K562 (cell line): ENCODE results near the gene RRP9.

Experiments
- CTCF ChIP-seq, 3 experiments: IDR thresholded peaks in 2 of 3; conservative IDR thresholded peaks in 1 of 3; 2 replicates each; pipeline ENCODE4 v1.5.1; 2011 to 2012; ENCODE audit warnings: low read length in 3 of 3, mild to moderate bottlenecking in 3 of 3, control low read depth in 2 of 3, improper control_type of control experiment in 1 of 3, inconsistent platforms in 1 of 3, low read depth in 1 of 3, mixed read lengths in 1 of 3, moderate library complexity in 1 of 3; ENCODE audit not compliant: insufficient read depth in 2 of 3
- EP400 ChIP-seq: fragments of 450-650 bp; IDR thresholded peaks from 2 replicates; pipeline ENCODE4 v1.6.1; 2017; ENCODE audit warnings: antibody characterized with exemption, mild to moderate bottlenecking, moderate library complexity
- KLF1 ChIP-seq: fragments of 450-650 bp; IDR thresholded peaks from 2 replicates; pipeline ENCODE4 v1.6.1; 2016; ENCODE audit warnings: missing genetic modification characterization, missing compliant biosample characterization
- KLF10 ChIP-seq: fragments of 250-450 bp; sonication (Bioruptor Pico); IDR thresholded peaks from 2 replicates; pipeline ENCODE4 v1.6.1; 2021; ENCODE audit warnings: matching md5 sums
- LEF1 ChIP-seq: fragments of 450-650 bp; IDR thresholded peaks from 2 replicates; pipeline ENCODE4 v1.6.1; 2016; ENCODE audit warnings: mild to moderate bottlenecking
- NRF1 ChIP-seq, 2 experiments: fragments of 450-650 bp; IDR thresholded peaks in 1 of 2; conservative IDR thresholded peaks in 1 of 2; 2 replicates each; pipeline ENCODE4 v1.6.1; 2014; ENCODE audit warnings: mild to moderate bottlenecking in 2 of 2
- POLR2A ChIP-seq: fragments of 450-650 bp; conservative IDR thresholded peaks from 2 replicates; pipeline ENCODE4 v1.6.1; 2016
- SP2 ChIP-seq: IDR thresholded peaks from 2 replicates; pipeline ENCODE4 v1.6.1; 2011; ENCODE audit warnings: mild to moderate bottlenecking, low read depth, low read length, moderate library complexity; ENCODE audit not compliant: poor library complexity, severe bottlenecking; ENCODE audit errors: extremely low read depth
- ZBTB8A ChIP-seq: fragments of 450-650 bp; IDR thresholded peaks from 2 replicates; pipeline ENCODE4 v1.6.1; 2018; ENCODE audit warnings: mild to moderate bottlenecking, moderate library complexity; ENCODE audit not compliant: partially characterized antibody
- ZNF561 ChIP-seq: fragments of 450-650 bp; formaldehyde crosslinking; conservative IDR thresholded peaks from 2 replicates; pipeline ENCODE4 v1.4.0; 2020; ENCODE audit warnings: mild to moderate bottlenecking, moderate library complexity

- TF ChIP-seq KLF10 (CRISPR knock-in tag) = no peak
- no peak for TF ChIP-seq ZNF561 (CRISPR knock-in tag)
- no peak for TF ChIP-seq LEF1
- no peak for TF ChIP-seq CTCF (IDR thresholded peaks at IDR 0.05 in 2 of 3, conservative IDR thresholded peaks at IDR 0.05 in 1 of 3; ENCODE audit: insufficient read depth in 2 of 3, low read depth in 1 of 3, low read length in 3 of 3)
- TF ChIP-seq KLF1 (tag) = no peak
- no peak for TF ChIP-seq POLR2A
- TF ChIP-seq SP2 = no peak
- no peak for TF ChIP-seq ZBTB8A
- no peak for TF ChIP-seq NRF1 (conservative IDR thresholded peaks at IDR 0.05 in 1 of 2, IDR thresholded peaks at IDR 0.05 in 1 of 2)
- no peak for TF ChIP-seq EP400
Measured at GRCh38 chr3:51916418-51916817, 25.3 kb downstream of the RRP9 start.
